GM18519 (cell line): ENCODE measurements around the gene AP1S3.
A peak's percentile ranks its signal among the peaks of the same experiment; 100 is the strongest.
"Not testable (repeated sequence)": the region's sequence is repeated elsewhere in the genome, so short reads cannot be mapped to it uniquely, and the experiment has no call there.

ENCODE experiments used
- ATAC-seq: cut with Tn5 transposase; IDR thresholded peaks from one replicate; pipeline ENCODE4 v1.9.1; 2021; ENCODE audit warnings: mild to moderate bottlenecking, moderate library complexity; ENCODE audit not compliant: unreplicated experiment, low FRiP score

The AP1S3 gene

DNA sequence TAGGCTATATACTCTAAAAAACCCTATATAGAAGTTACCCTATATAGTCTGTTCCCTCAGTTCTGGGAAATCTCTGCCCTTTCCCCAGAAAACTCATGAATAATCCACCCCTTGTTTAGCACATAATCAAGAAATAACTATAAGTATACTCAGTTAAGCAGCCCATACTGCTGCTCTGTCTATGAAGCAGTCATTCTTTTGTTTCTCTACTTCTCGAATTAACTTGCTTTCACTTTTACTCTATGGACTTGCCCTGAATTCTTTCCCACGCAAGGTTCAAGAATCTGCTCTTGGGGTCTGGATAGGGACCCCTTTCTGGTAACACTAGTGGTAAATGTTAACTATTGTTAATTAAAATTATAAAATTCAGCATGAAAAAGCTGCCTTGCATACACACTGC is 17.4 kb upstream of the AP1S3 start:
- ATAC-seq: peak; percentile 51

DNA sequence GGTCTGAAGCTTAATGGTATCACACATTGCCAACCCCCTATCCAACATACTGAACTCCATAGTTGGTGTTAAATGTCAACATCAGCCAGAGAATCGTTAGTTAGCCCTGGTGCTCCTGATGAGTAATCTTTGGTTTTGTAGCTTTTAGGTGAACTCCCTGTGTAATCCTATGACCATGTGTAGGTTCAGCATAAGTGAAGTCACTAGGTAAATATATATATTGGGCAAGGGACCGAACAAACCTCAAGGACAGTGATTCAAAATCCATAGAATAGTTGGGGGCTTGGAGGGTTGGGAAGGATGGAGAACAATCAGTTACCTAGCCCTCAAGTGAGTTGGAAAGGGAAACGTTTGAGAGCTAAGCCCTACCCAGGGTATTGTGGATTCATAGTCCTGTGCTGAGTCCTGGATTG is 16.0 kb upstream of the AP1S3 start:
- no peak for ATAC-seq

DNA sequence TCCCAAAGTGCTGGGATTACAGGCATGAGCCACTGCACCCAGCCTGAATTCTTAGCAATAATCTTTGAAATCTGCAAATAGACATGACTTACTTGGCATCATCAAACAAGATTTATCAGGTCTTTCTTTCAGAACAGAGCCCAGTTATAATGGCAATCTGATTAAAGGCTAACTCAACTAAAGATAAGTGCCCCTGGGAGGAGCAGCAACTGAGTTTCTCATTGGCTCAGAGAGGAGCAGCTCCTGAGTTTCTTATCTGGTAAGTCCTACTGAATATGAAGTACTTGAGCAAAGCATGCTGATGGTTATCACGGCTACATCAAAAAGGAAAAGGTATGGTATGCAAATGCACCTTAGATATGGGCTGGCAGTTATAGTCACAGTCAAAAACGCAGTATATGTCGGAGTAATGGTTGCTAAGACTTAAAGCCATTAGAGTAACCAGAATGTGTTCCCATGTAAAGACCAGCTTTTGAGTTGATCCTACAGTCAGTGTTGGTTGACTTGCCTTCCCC is 15.0 kb upstream of the AP1S3 start:
- no peak for ATAC-seq

DNA sequence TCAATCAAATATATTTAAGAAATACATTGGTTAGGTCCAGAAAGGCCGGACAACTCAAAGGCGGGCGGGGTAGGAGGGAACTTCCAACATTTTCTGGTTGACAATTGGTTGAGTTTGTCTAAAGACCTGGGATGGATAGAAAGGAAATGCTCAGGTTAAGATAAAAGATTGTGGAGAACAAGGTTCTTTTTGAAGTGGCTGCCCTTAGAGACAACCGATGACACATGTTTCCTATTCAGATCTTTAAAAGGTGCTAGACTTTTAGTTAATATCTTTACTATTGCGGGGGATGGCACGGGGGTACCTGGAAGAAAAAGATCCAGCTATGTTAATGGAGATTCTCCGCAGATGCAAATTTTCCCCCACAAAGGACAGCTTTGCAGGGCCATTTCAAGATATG is 10.0 kb upstream of the AP1S3 start:
- no peak for ATAC-seq

DNA sequence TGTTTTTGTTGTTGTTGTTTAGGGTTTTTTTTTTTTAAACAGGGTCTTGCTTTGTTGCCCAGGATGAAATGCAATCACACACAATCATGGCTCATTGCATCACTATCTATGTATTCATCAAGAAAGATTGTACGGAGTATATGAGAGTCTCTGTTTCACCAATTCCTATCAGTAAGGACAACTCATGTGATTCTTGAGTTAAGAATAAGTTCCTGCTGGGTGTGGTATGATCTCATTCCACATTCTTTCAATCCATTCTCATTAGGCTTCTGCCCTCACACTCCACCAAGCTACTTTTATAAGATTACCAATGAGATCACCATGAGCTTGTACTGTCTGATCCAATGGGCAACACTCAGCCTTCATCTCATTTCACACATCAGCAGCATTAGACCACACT is 9.1 kb upstream of the AP1S3 start:
- no peak for ATAC-seq

DNA sequence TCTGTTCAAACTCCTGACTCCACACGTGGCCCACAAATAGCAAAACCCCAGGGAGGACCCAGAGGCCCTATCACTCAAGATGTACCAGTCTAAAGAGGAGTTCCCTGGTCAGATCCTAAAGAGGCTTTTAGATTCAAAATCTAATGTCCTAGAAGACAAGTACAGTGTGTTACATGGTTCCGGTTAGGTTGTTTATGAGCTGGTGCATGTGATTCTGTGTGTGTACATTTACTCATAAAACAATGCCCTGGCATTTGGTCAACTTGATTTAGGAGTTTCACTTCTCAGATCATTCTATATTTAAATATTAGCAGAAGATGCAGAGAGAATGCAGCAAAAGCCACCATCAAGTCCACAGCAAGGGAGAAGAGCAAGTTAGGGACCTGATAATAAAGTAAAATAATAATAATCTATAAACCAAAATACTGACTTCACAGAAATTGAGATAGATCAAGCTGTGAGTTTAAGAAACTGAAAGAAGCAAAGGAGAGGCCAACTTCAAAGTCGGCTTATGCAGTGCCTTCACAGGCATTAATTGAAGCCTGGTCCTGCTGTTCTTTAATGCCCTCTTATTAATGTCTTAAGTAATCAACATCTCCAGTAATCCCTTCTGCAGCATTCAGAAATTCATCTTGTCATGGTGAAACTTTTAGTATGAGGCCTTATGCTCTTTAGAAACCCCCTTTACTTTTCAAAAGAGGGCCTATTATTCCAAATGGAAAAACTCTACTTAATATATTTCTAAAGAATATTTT is 4.2 kb upstream of the AP1S3 start:
- ATAC-seq: no peak

DNA sequence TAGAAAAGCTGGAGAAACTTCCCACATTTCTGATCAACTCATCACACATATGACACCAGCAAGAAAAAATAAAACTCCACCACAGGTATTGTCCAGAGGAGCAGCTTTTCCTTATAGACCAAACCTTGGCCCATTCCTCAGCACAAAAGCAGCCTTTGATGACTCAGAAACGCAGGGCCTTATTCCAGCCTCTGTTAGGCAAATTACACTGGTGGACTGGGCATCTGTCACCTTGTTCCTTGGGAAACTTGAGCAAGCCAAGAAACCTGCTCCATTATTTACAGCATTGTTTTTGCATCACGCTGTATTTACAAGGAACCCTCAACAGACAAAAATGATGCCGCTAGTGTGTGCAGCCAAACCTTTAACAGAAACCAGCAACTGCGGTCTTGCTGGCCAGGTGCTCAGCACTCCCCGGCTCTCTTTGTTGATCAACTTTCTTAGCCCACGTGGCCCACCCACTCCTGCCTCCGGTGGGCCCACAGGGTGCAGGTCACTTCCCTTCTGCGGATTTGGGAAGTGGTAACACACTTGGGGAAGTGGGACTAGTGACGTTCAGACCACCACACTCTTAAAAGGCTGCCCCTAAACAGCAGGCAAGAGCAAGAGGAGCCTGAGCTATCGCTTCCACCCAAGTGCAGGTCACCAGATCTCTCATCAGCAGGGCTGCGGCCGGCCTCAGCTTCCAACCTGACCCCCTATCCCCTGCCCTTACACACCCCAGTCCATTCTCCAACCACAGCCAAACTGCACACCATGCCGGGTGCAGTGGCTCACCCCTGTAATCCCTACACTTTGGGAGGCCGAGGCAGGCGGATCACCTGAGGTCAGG is 1.5 kb downstream of the AP1S3 start:
- ATAC-seq: peak; percentile 70

DNA sequence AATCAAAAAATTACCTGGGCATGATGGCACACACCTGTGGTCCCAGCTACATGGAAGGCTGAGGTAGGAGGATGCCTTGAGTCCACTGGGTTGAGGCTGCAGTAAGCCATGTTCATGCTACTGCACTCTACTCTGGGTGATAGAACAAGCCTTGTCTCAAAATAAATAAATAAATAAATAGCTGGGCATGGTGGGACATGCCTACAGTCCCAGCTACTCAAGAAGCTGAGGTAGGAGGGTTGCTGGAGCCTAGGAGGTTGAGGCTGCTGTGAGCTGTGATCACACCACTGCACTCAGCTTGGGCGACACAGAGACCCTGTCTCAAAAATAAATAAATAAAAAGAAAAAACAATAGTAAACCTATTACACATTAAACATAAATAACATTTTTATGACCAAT is 3.0 kb downstream of the AP1S3 start:
- ATAC-seq: no peak

DNA sequence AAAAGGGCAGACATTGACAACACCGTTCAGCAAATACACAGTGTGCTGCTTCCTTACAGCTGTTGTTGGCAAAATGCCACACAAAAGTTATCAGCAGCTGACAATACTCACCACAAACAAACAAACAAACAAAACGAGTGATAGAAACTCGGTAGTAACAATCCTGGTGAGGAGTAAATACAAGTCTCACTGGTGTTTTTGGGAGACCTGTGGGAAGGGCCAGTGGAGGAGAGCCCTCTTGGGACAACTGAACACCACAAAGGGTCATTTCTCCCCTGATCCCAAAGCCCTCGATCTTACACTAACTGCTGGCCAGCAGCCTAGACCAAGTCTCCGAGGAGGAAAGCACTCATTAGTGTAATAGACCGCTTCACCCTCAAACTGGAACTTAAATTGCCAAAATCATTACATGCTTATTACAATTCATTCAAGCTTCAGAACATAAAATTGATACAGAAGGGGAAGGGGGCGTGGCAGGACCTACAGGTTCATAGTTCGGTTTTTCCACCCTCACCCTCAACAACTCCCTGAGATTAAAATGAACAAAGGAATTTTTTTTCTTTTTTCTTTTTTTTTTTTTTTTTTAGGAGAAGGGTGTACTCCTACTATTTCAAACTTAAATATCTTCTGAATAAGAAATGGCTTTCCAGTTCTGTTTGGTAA is 5.0 kb downstream of the AP1S3 start:
- ATAC-seq: no peak

DNA sequence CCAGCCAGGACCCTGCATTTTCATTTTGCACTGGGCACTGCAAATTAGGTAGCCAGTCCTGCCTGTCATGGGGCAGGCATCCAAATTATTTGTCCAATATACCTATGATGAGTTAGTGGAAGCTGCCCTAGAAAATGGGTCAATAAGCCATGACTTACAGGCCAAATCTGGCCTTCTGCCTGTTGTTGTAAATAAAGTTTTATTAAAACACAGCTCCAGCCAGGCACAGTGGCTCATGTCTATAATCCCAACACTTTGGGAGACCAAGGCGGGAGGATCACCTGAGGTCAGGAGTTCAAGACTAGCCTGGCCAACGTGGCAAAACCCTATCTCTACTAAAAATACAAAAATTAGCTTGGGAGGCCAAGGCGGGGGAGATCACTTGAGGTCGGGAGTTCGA is 8.3 kb downstream of the AP1S3 start:
- no peak for ATAC-seq

DNA sequence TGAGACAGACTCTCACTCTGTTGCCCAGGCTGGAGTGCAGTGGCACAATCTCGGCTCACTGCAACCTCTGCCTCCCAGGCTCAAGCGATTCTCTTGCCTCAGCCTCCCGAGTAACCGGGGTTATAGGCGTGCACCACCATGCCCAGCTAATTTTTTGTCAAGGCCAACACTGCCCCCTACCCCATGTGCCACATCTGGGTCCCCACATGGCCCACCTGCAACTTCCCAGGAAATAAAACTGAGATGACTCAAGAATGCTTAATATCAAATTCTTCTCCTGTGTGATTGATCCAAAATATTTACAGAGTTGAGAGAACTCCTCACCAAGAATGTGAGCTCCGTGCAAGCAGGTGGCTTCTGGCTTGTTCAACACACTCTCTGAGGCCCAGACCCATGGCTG is 9.1 kb downstream of the AP1S3 start:
- no peak for ATAC-seq

DNA sequence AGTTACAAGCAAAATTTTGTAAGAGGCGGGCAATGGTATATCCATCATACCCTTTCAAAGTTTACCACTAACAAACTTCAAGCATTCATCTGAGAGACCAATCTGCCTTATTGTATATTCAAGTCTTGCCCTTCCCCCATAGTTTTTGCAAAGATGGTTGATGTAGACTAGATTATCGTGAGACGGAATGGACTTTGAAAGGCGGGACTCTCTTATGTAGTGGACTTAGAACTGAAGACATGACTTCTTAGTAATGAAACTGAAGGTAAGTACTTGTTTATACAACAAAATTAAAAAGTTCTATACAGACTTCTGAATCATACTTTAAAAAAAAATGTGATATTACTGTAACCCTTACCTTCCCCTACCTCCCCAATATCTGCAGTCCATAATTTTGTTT is 10.4 kb downstream of the AP1S3 start:
- no peak for ATAC-seq

DNA sequence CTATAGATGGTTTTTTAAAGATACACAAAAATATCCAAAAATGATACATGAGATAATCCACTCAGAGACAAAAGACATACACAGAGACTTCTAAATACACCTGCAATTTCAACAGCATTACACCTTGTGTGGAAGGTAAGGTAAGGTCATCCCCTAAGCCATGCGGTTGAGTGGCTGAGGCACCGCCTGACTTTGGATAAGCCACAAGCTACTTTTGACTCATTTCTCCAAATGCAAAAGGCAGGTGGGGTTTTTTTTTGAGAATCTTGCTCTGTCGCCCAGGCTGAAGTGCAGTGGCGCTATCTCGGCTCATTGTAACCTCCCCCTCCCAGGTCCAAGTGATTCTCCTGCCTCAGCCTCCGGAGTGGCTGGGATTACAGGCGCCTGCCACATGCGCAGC is 13.1 kb downstream of the AP1S3 start:
- ATAC-seq: no peak

DNA sequence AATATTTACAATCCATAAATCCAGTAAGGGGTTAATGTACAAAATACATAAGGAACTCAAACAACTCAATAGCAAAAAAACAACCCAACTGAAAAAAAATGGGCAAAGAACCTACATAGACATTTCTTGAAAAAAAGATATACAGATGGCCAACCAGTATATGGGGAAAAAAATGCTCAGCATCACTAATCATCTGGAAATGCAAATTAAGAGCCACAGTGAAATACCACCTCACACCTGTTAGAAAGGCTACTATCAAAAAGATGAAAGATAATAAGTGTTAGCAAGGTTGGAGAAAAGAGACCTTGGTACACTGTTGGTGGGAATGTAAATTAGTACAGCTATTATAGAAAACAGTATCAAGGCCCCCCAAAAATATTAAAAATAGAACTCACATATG is 14.6 kb downstream of the AP1S3 start:
- ATAC-seq: no peak

DNA sequence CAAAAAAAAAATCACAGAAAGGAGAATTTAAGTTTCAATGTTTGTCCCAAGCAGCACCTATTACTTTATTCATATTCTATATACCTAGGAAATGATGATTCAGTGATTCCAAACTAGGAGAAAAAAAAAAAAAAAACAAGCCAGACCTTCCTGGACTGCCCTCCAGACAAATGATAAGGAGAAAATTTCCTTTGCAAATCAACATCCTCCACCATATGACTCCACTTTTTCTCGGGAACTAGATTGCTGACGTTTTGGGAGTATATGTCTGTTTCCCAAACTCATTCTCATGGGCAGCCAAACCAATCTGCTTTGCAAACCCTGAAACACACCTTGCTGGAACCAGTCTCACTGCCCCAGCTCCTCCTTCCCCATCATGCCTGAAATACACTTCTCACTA is 16.8 kb downstream of the AP1S3 start:
- ATAC-seq: no peak

DNA sequence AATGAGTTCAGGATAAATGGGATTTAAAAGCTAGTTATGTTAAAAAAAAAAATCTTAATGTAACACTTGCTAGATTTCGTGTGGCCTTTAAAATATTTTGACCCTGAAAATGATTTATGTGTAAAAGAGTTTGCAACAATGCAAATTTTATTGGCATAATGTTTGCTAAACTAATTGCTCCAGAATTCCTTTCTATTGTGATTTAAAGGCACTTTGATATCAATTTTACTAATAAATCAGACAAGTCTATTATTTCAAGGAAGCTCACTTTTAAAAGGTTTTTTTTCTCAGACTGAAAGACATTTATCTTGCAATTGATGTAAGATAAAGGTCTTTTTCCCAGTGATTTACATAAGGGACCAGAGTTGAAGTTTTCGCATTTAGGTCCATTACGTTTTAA is 17.5 kb downstream of the AP1S3 start:
- no peak for ATAC-seq

DNA sequence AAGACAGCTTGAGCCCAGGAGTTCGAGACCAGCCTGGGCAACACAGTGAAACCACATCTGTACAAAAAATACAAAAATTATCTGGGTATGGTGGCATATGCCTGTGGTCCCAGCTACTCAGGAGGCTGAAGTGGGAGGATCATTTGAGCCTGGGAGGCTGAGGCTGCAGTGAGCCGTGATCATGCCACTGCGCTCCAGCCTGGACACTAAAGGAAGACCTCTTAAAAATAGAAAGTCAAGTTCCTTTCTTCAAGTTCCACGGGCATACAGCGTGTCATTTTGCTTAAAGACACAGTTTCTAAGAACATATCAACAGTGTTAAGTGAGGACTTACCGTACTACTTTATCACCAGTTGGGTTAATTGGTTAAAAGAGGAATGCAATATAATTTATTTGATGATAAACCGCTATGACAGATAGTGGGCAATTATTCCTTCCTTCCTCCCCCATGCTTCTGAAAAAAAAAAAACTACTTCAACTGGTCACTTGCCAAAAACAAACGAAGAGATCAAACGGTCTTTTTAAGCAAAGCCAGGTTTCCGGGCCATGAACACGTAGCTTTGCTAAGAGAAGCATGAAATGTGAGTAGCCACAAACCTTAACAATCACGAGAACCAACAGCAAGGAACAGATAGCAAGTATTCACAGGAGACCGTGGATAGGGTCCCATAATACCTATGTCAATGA is 21.4 kb downstream of the AP1S3 start:
- ATAC-seq: no peak

DNA sequence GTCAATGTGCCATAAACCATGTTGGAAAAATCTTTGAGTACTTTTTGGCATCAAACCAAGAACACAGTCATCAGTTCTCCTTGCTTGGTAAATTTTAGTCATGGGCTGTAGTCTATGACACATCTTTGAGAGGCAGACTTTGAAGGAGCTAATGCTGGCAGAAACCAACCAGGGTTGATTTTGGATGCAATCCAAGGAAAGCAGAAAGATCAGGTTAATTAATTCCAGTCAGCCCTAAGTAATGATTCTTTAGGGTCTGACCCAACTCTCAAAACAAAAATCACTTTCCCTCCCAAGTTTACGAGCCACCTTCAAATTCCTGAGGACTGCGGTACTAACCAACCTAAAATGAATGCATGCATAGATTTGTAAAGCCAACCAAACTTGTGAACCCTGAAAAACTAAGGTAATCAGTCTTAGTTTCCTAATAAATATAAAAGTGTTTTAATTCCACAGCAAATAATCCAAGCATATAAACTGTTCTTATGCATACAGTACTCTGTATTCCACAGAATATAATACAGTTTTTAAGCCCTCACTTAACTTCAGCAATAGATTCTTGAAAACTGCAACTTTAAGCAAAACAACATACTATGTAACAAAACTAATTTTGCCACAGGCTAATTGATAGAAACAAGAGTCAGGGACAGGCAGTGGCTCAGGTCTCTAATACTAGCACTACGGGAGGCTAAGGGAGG is 22.0 kb downstream of the AP1S3 start:
- ATAC-seq: no peak

DNA sequence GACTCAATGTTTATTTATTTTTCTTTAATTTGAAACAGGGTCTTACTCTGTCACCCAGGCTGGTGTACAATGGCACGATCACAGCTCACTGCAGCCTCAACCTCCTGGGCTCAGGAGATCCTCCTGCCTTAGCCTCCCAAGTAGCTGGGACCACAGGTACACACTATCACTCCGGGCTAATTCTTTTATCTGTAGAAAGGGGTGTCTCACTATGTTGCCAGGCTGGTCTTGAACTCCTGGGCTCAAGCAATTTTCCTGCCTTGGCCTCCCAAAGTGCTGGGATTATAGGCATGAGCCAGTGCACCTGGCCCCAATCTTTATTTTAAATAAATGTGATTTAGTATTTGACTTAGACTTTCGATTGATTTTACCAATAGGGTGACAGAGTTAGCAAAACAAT is 22.6 kb downstream of the AP1S3 start:
- not testable (repeated sequence) for ATAC-seq

DNA sequence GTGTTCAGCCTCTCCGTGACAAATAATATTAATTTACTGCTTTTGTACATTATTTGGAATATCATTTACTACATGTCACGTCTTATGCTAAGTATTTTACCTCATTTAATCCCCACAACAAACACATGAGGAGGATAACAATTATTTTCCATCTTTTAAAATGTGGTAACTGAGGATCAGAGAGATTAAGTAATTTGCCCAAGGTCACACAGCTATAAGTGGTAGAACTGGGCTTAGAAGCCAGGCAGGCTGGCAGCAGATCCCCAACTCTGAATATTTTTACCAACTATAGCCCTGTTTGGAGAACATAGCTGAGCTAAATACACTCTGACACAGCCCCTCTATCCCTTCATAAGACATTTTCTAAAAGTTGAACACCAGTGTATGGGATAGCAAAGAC is 24.1 kb downstream of the AP1S3 start:
- ATAC-seq: no peak
